K562 (cell line): ENCODE results near the gene RASSF6. TPM values are rescaled to one million over a fixed set of nuclear protein-coding genes. Genes with fewer than 3 reads are reported as not detected.

Experiments
- ATAC-seq: fragments of 200-7000 bp; cut with Tn5 transposase; 3 replicates; pipeline ENCODE4 v1.9.1; 2020; ENCODE audit warnings: moderate library complexity
- BruUV-seq: library from RNA; stranded (reverse); fragments of 400-500 nt; replicated peaks from 2 replicates; lab custom pipeline; 2021; lab: Mats Ljungman, UMichigan
- CTCF ChIA-PET: fragments of 300-600 bp; formaldehyde crosslinking; extraction: SDS; loops from one replicate; lab custom pipeline; 2021; ENCODE audit warnings: low intra/inter-chr PET ratio; lab: Yijun Ruan, JAX
- POLR2A ChIA-PET: fragments of 300-600, 350-650 bp; sonication (Branson Sonifier 250); formaldehyde crosslinking; extraction: SDS; loops from one replicate; lab custom pipeline; 2021; ENCODE audit warnings: antibody characterized with exemption, inconsistent platforms; lab: Yijun Ruan, JAX
- DNase-seq, 4 experiments: peaks; one replicate each; pipeline versions ENCODE4 v3.0.0 to v3.0.0-alpha.2; 2011 to 2018; ENCODE audit warnings: low spot score in 3 of 4, mixed read lengths in 3 of 4; ENCODE audit errors: extremely low read depth in 1 of 4
- FAIRE-seq: peaks from 2 replicates; lab custom pipeline; 2011; peaks lifted over from hg19 to GRCh38; lab: Jason Lieb, UNC
- H2AFZ ChIP-seq: 2 replicates; pipeline ENCODE4 v1.6.0; 2011; ENCODE audit warnings: low read depth, low read length, control low read depth, inconsistent platforms
- H3K27ac ChIP-seq: fragments of 200-600 bp; 3 replicates; pipeline ENCODE4 v1.8.0; 2011; ENCODE audit warnings: low read depth, mild to moderate bottlenecking, control low read depth, inconsistent platforms, low read length, moderate library complexity, mixed read lengths; ENCODE audit errors: extremely low read depth
- H3K27me3 ChIP-seq, 2 experiments: fragments of 300-600 bp in 1 of 2; 2 replicates in 1 of 2; 3 replicates in 1 of 2; pipeline versions ENCODE4 v1.6.0 to v1.8.0; 2011; ENCODE audit warnings: inconsistent platforms in 2 of 2, low read length in 2 of 2, mild to moderate bottlenecking in 1 of 2, mixed read lengths in 1 of 2, moderate library complexity in 1 of 2; ENCODE audit not compliant: control insufficient read depth in 2 of 2, insufficient read depth in 2 of 2
- H3K36me3 ChIP-seq: fragments of 300-600 bp; 3 replicates; pipeline ENCODE4 v1.8.0; 2011; ENCODE audit warnings: mild to moderate bottlenecking, low read length, inconsistent platforms; ENCODE audit not compliant: control insufficient read depth, insufficient read depth
- H3K4me1 ChIP-seq, 2 experiments: fragments of 200-600 bp in 1 of 2; replicated peaks in 1 of 2; 2 replicates in 1 of 2; 3 replicates in 1 of 2; pipeline versions ENCODE4 v1.5.1 to v1.8.0; 2011; ENCODE audit warnings: inconsistent platforms in 2 of 2, low read length in 2 of 2, mild to moderate bottlenecking in 1 of 2, mixed read lengths in 1 of 2, moderate library complexity in 1 of 2; ENCODE audit not compliant: control insufficient read depth in 2 of 2, insufficient read depth in 2 of 2
- H3K4me2 ChIP-seq: 2 replicates; pipeline ENCODE4 v1.6.1; 2011; ENCODE audit warnings: low read length, control low read depth, inconsistent platforms, mixed read lengths; ENCODE audit not compliant: insufficient read depth
- H3K4me3 ChIP-seq: fragments of 200-600 bp; sonication (generic), shearing (Covaris generic); 2 replicates; pipeline ENCODE4 v1.5.1; 2016; ENCODE audit warnings: control low read depth, inconsistent platforms
- H3K79me2 ChIP-seq: fragments of 200-600 bp; 3 replicates; pipeline ENCODE4 v1.8.0; 2011; ENCODE audit warnings: low read length, inconsistent platforms; ENCODE audit not compliant: control insufficient read depth, insufficient read depth
- H3K9ac ChIP-seq, 2 experiments: 2 replicates each; pipeline versions ENCODE4 v1.6.0 to v1.6.1; 2011; ENCODE audit warnings: low read depth in 2 of 2, low read length in 2 of 2, control low read depth in 1 of 2, inconsistent platforms in 1 of 2, mild to moderate bottlenecking in 1 of 2, mixed read lengths in 1 of 2; ENCODE audit not compliant: insufficient read depth in 1 of 2
- H3K9me1 ChIP-seq: one replicate; pipeline ENCODE4 v1.6.0; 2011; ENCODE audit warnings: inconsistent platforms, mild to moderate bottlenecking, low read length, moderate library complexity; ENCODE audit not compliant: control insufficient read depth, insufficient read depth
- H3K9me3 ChIP-seq: replicated peaks from 2 replicates; pipeline ENCODE4 v1.5.1; 2011; ENCODE audit warnings: low read depth, low read length, inconsistent platforms; ENCODE audit not compliant: control insufficient read depth, insufficient read depth
- H4K20me1 ChIP-seq: replicated peaks from 2 replicates; pipeline ENCODE4 v1.6.1; 2011; ENCODE audit warnings: low read length, inconsistent platforms, mixed read lengths; ENCODE audit not compliant: control insufficient read depth, insufficient read depth
- BRF1 ChIP-seq: IDR thresholded peaks from 3 replicates; pipeline ENCODE4 v1.6.1; 2011; ENCODE audit warnings: borderline replicate concordance, mild to moderate bottlenecking; ENCODE audit not compliant: insufficient read length; ENCODE audit errors: extremely low read depth
- ESRRA ChIP-seq: fragments of 450-650 bp; IDR thresholded peaks from 2 replicates; pipeline ENCODE4 v1.6.1; 2014; ENCODE audit warnings: low read depth, mild to moderate bottlenecking, moderate library complexity, borderline replicate concordance
- FOSL1 ChIP-seq: fragments of 200-800 bp; sonication (Bioruptor generic); conservative IDR thresholded peaks from 2 replicates; pipeline ENCODE4 v1.6.1; 2016; ENCODE audit warnings: missing genetic modification characterization, missing compliant biosample characterization
- KLF6 ChIP-seq: fragments of 250-450 bp; sonication (Bioruptor Pico); IDR thresholded peaks from 2 replicates; pipeline ENCODE4 v1.4.0; 2020; ENCODE audit warnings: mild to moderate bottlenecking, moderate library complexity, borderline replicate concordance
- L3MBTL2 ChIP-seq: fragments of 450-650 bp; IDR thresholded peaks from 2 replicates; pipeline ENCODE4 v1.6.1; 2016; ENCODE audit warnings: mild to moderate bottlenecking, moderate library complexity
- NCOA2 ChIP-seq, 2 experiments: fragments of 450-650 bp; IDR thresholded peaks; 2 replicates each; pipeline ENCODE4 v1.6.1; 2018; ENCODE audit warnings: mild to moderate bottlenecking in 2 of 2, moderate library complexity in 1 of 2; ENCODE audit not compliant: partially characterized antibody in 2 of 2
- ZBTB7A ChIP-seq: IDR thresholded peaks from 2 replicates; pipeline ENCODE4 v1.6.1; 2011; ENCODE audit warnings: low read depth, mild to moderate bottlenecking, low read length, moderate library complexity, borderline replicate concordance; ENCODE audit not compliant: control insufficient read depth
- ZNF175 ChIP-seq: fragments of 200-800 bp; sonication (Bioruptor generic); IDR thresholded peaks from 2 replicates; pipeline ENCODE4 v1.6.1; 2016; ENCODE audit warnings: low read depth, mild to moderate bottlenecking, missing genetic modification characterization, missing compliant biosample characterization
- ZNF589 ChIP-seq: fragments of 200-800 bp; sonication (Bioruptor generic); IDR thresholded peaks from 2 replicates; pipeline ENCODE4 v1.6.1; 2016; ENCODE audit warnings: low read depth, missing genetic modification characterization, missing compliant biosample characterization
- WGBS: fragments of 100-300 bp; shearing (Covaris generic); methylation state at CpG from one replicate; pipeline ENCODE4 v1.1.6; 2016; ENCODE audit warnings: low coverage, mixed read lengths; ENCODE audit not compliant: insufficient coverage; ENCODE audit errors: missing lambda C conversion rate; 5-methylcytosine and 5-hydroxymethylcytosine counted together
- in situ Hi-C: fragments of 300-500 bp; cut with MboI; formaldehyde crosslinking; loops from 4 replicates; pipeline ENCODE4 v1.15.0; 2018; ENCODE audit warnings: inconsistent platforms, mixed read lengths
- intact Hi-C: fragments of 100-400 bp; cut with micrococcal nuclease; formaldehyde crosslinking; loops from 2 replicates; pipeline ENCODE4 v1.14.2; 2022
- polyA plus RNA-seq, 8 experiments: library from polyadenylated mRNA; depleted of rRNA in 4 of 8; stranded (reverse) in 5 of 8; unstranded in 3 of 8; fragments of >200 nt; fragmentation: Nextera tagmentation in 2 of 8; fragmentation: Illumina TruSeq in 1 of 8; extraction: Ambion mirVana in 2 of 8; extraction: Trizol in 1 of 8; gene quantifications; 2 replicates each; pipeline versions ENCODE4 v1.2.1 to v1.2.3, GENCODE V29; 2011 to 2014; ENCODE audit warnings: inconsistent platforms in 1 of 8, missing spikeins in 1 of 8
- small RNA-seq: library from RNA; depleted of rRNA; stranded (forward); fragments of <200 nt; gene quantifications from one replicate; pipeline ENCODE3, GENCODE V24; 2014
- total RNA-seq, 7 experiments: library from RNA; depleted of rRNA in 6 of 7; stranded (reverse); fragments of >200 nt in 6 of 7; fragmentation: Illumina TruSeq in 2 of 7; extraction: Trizol in 2 of 7; gene quantifications; 2 replicates each; pipeline versions ENCODE4 v1.2.1 to v1.2.3, GENCODE V29; 2011 to 2021; ENCODE audit warnings: low replicate concordance in 1 of 7
- TF ChIP-seq, protein P1 (sequence below), 2 experiments: IDR thresholded peaks; 2 replicates each; pipeline ENCODE4 v1.6.1; 2011; ENCODE audit warnings: borderline replicate concordance in 1 of 2, control low read depth in 1 of 2, low read depth in 1 of 2, low read length in 1 of 2, mild to moderate bottlenecking in 1 of 2, mixed read lengths in 1 of 2, moderate library complexity in 1 of 2; ENCODE audit not compliant: insufficient read depth in 1 of 2, insufficient read length in 1 of 2, poor library complexity in 1 of 2, severe bottlenecking in 1 of 2; ENCODE audit errors: extremely low read depth in 1 of 2

RASSF6 gene
- total and polyA plus RNA-seq, 9 of the 15 experiments (the other 6 are each of a cell fraction or from before 2014, with no cell fraction given) = under 0.01 to 0.25 (median 0.06) TPM; not detected in 1

- Histone ChIP-seq H3K9ac (no peak overlapping the region), H4K20me1 (no peaks in the 10 kb centered on the region), H2AFZ (no peak overlapping the region), H3K27ac (no peak overlapping the region), H3K4me2 (no peak overlapping the region), H3K4me1 (no peaks in the 10 kb centered on the region), H3K9me1 (no peaks in the 10 kb centered on the region), H3K36me3 (no peaks in the 10 kb centered on the region), H3K27me3 (no peaks in the 10 kb centered on the region), H3K4me3 (no peak overlapping the region), H3K79me2 (no peaks in the 10 kb centered on the region), H3K9me3 (no peaks in the 10 kb centered on the region)
- ATAC-seq = no peak
- in situ Hi-C loops = no loop called here
- no peak for DNase-seq
- WGBS = 5% methylated on average over 2 of the region's 2 CpGs
- TF ChIP-seq, protein P1, sequence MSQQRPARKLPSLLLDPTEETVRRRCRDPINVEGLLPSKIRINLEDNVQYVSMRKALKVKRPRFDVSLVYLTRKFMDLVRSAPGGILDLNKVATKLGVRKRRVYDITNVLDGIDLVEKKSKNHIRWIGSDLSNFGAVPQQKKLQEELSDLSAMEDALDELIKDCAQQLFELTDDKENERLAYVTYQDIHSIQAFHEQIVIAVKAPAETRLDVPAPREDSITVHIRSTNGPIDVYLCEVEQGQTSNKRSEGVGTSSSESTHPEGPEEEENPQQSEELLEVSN (IDR thresholded peaks at IDR 0.05; ENCODE audit: borderline replicate concordance in 1 of 2, extremely low read depth in 1 of 2, insufficient read depth in 1 of 2, insufficient read length in 1 of 2, low read depth in 1 of 2, low read length in 1 of 2, poor library complexity in 1 of 2, severe bottlenecking in 1 of 2) = no peak
- TF ChIP-seq ZNF589 (CRISPR knock-in tag) (no peak), NCOA2 (IDR thresholded peaks at IDR 0.05; ENCODE audit: partially characterized antibody in 2 of 2) (no peak), KLF6 (CRISPR knock-in tag) (no peak), ESRRA (no peak), BRF1 (no peak), L3MBTL2 (no peak), FOSL1 (tag) (no peak), ZBTB7A (no peak), ZNF175 (CRISPR knock-in tag) (no peak)
- intact Hi-C loops = no loop called here
- CTCF ChIA-PET = no interaction called here
- no TSS peak for BruUV-seq
- POLR2A ChIA-PET = no interaction called here
- FAIRE-seq = no peak
These were observed 97.1 kb downstream of the RASSF6 start for GRCh38 chr4:73523126-73523525.

Small RNA genes within 50 kb of the gene (small RNA-seq; reads per million reads assigned to genes)
- gene AC074250.1 = not detected

Other genes starting within 250 kb of the RASSF6 start
- gene ALB, start 216.1 kb downstream of the RASSF6 start, total RNA-seq (2014; rRNA removed) = 0.12 TPM in 1 of 2 replicates, not detected in the other
- gene ALB, start 216.1 kb downstream of the RASSF6 start, total RNA-seq (2014; rRNA removed; fragmentation: Illumina TruSeq; extraction: Trizol) = 0.18 and 0.38 TPM in 2 replicates
- 0.14 and 0.30 TPM in 2 replicates for gene ALB, start 216.1 kb downstream of the RASSF6 start, total RNA-seq (2015; rRNA removed; fragmentation: Illumina TruSeq; extraction: Trizol)
- 18.5 and 24.2 TPM in 2 replicates for gene ALB, start 216.1 kb downstream of the RASSF6 start, total RNA-seq (2021)
- not detected in 2 replicates for gene ALB, start 216.1 kb downstream of the RASSF6 start, polyA plus RNA-seq (2011; rRNA removed)
- gene ALB, start 216.1 kb downstream of the RASSF6 start, polyA plus RNA-seq (2014; fragmentation: Illumina TruSeq; extraction: Trizol) = 0.40 TPM in 1 of 2 replicates, not detected in the other
- gene ALB, start 216.1 kb downstream of the RASSF6 start, polyA plus RNA-seq (2014; fragmentation: Nextera tagmentation; extraction: Ambion mirVana) = under 1 TPM; 0.04 to 0.20 TPM
- 0.07 and 0.37 TPM in 2 replicates for gene ALB, start 216.1 kb downstream of the RASSF6 start, polyA plus RNA-seq (2014; rRNA removed)
- gene AFP, start 184.2 kb downstream of the RASSF6 start, total RNA-seq (2014; rRNA removed) = 2.3 and 3.0 TPM in 2 replicates
- gene AFP, start 184.2 kb downstream of the RASSF6 start, total RNA-seq (2014; rRNA removed; fragmentation: Illumina TruSeq; extraction: Trizol) = 5.4 and 5.5 TPM in 2 replicates
- gene AFP, start 184.2 kb downstream of the RASSF6 start, total RNA-seq (2015; rRNA removed; fragmentation: Illumina TruSeq; extraction: Trizol) = 4.7 and 6.2 TPM in 2 replicates
- 2.8 and 2.9 TPM in 2 replicates for gene AFP, start 184.2 kb downstream of the RASSF6 start, total RNA-seq (2021)
- gene AFP, start 184.2 kb downstream of the RASSF6 start, polyA plus RNA-seq (2011; rRNA removed) = 0.22 and 0.47 TPM in 2 replicates
- 1.8 and 2.5 TPM in 2 replicates for gene AFP, start 184.2 kb downstream of the RASSF6 start, polyA plus RNA-seq (2014; fragmentation: Illumina TruSeq; extraction: Trizol)
- gene AFP, start 184.2 kb downstream of the RASSF6 start, polyA plus RNA-seq (2014; fragmentation: Nextera tagmentation; extraction: Ambion mirVana) = 1 to 10 TPM; 4.6 to 6.0 TPM
- 2.0 and 2.9 TPM in 2 replicates for gene AFP, start 184.2 kb downstream of the RASSF6 start, polyA plus RNA-seq (2014; rRNA removed)
- gene AFM, start 138.7 kb downstream of the RASSF6 start, total RNA-seq (2014; rRNA removed) = not detected in 2 replicates
- gene AFM, start 138.7 kb downstream of the RASSF6 start, total RNA-seq (2014; rRNA removed; fragmentation: Illumina TruSeq; extraction: Trizol) = 0.06 TPM in 1 of 2 replicates, not detected in the other
- gene AFM, start 138.7 kb downstream of the RASSF6 start, total RNA-seq (2015; rRNA removed; fragmentation: Illumina TruSeq; extraction: Trizol) = not detected in 2 replicates
- gene AFM, start 138.7 kb downstream of the RASSF6 start, total RNA-seq (2021) = 0.07 TPM in 1 of 2 replicates, not detected in the other
- gene AFM, start 138.7 kb downstream of the RASSF6 start, polyA plus RNA-seq (2011; rRNA removed) = not detected in 2 replicates
- gene AFM, start 138.7 kb downstream of the RASSF6 start, polyA plus RNA-seq (2014; fragmentation: Illumina TruSeq; extraction: Trizol) = not detected in 2 replicates
- under 1 TPM; 0.10 to 0.15 TPM for gene AFM, start 138.7 kb downstream of the RASSF6 start, polyA plus RNA-seq (2014; fragmentation: Nextera tagmentation; extraction: Ambion mirVana)
- gene AFM, start 138.7 kb downstream of the RASSF6 start, polyA plus RNA-seq (2014; rRNA removed) = 0.13 TPM in 1 of 2 replicates, not detected in the other
- gene CXCL8, start 120.1 kb upstream of the RASSF6 start, total RNA-seq (2014; rRNA removed) = 1.8 and 2.2 TPM in 2 replicates
- 4.8 and 6.2 TPM in 2 replicates for gene CXCL8, start 120.1 kb upstream of the RASSF6 start, total RNA-seq (2014; rRNA removed; fragmentation: Illumina TruSeq; extraction: Trizol)
- gene CXCL8, start 120.1 kb upstream of the RASSF6 start, total RNA-seq (2015; rRNA removed; fragmentation: Illumina TruSeq; extraction: Trizol) = 1.0 and 1.6 TPM in 2 replicates
- 3.2 and 3.3 TPM in 2 replicates for gene CXCL8, start 120.1 kb upstream of the RASSF6 start, total RNA-seq (2021)
- 3.4 and 7.7 TPM in 2 replicates for gene CXCL8, start 120.1 kb upstream of the RASSF6 start, polyA plus RNA-seq (2011; rRNA removed)
- 2.9 and 3.3 TPM in 2 replicates for gene CXCL8, start 120.1 kb upstream of the RASSF6 start, polyA plus RNA-seq (2014; fragmentation: Illumina TruSeq; extraction: Trizol)
- 1 to 10 TPM; 5.8 to 6.9 TPM for gene CXCL8, start 120.1 kb upstream of the RASSF6 start, polyA plus RNA-seq (2014; fragmentation: Nextera tagmentation; extraction: Ambion mirVana)
- gene CXCL8, start 120.1 kb upstream of the RASSF6 start, polyA plus RNA-seq (2014; rRNA removed) = 2.5 and 2.8 TPM in 2 replicates
- gene CXCL6, start 216.2 kb upstream of the RASSF6 start, total RNA-seq (2014; rRNA removed) = not detected in 2 replicates
- gene CXCL6, start 216.2 kb upstream of the RASSF6 start, total RNA-seq (2014; rRNA removed; fragmentation: Illumina TruSeq; extraction: Trizol) = not detected in 2 replicates
- not detected in 2 replicates for gene CXCL6, start 216.2 kb upstream of the RASSF6 start, total RNA-seq (2015; rRNA removed; fragmentation: Illumina TruSeq; extraction: Trizol)
- not detected in 2 replicates for gene CXCL6, start 216.2 kb upstream of the RASSF6 start, total RNA-seq (2021)
- gene CXCL6, start 216.2 kb upstream of the RASSF6 start, polyA plus RNA-seq (2011; rRNA removed) = not detected in 2 replicates
- not detected in 2 replicates for gene CXCL6, start 216.2 kb upstream of the RASSF6 start, polyA plus RNA-seq (2014; fragmentation: Illumina TruSeq; extraction: Trizol)
- not detected for gene CXCL6, start 216.2 kb upstream of the RASSF6 start, polyA plus RNA-seq (2014; fragmentation: Nextera tagmentation; extraction: Ambion mirVana)
- not detected in 2 replicates for gene CXCL6, start 216.2 kb upstream of the RASSF6 start, polyA plus RNA-seq (2014; rRNA removed)
- gene PF4V1, start 232.9 kb upstream of the RASSF6 start, total RNA-seq (2014; rRNA removed) = not detected in 2 replicates
- not detected in 2 replicates for gene PF4V1, start 232.9 kb upstream of the RASSF6 start, total RNA-seq (2014; rRNA removed; fragmentation: Illumina TruSeq; extraction: Trizol)
- gene PF4V1, start 232.9 kb upstream of the RASSF6 start, total RNA-seq (2015; rRNA removed; fragmentation: Illumina TruSeq; extraction: Trizol) = not detected in 2 replicates
- not detected in 2 replicates for gene PF4V1, start 232.9 kb upstream of the RASSF6 start, total RNA-seq (2021)
- gene PF4V1, start 232.9 kb upstream of the RASSF6 start, polyA plus RNA-seq (2011; rRNA removed) = not detected in 2 replicates
- not detected in 2 replicates for gene PF4V1, start 232.9 kb upstream of the RASSF6 start, polyA plus RNA-seq (2014; fragmentation: Illumina TruSeq; extraction: Trizol)
- not detected for gene PF4V1, start 232.9 kb upstream of the RASSF6 start, polyA plus RNA-seq (2014; fragmentation: Nextera tagmentation; extraction: Ambion mirVana)
- gene PF4V1, start 232.9 kb upstream of the RASSF6 start, polyA plus RNA-seq (2014; rRNA removed) = not detected in 2 replicates
- gene CXCL1, start 249.0 kb upstream of the RASSF6 start, total RNA-seq (2014; rRNA removed) = 2.2 TPM in 1 of 2 replicates, not detected in the other
- gene CXCL1, start 249.0 kb upstream of the RASSF6 start, total RNA-seq (2014; rRNA removed; fragmentation: Illumina TruSeq; extraction: Trizol) = 0.22 and 0.29 TPM in 2 replicates
- gene CXCL1, start 249.0 kb upstream of the RASSF6 start, total RNA-seq (2015; rRNA removed; fragmentation: Illumina TruSeq; extraction: Trizol) = not detected in 2 replicates
- gene CXCL1, start 249.0 kb upstream of the RASSF6 start, total RNA-seq (2021) = 0.22 TPM in 1 of 2 replicates, not detected in the other
- 0.20 and 0.71 TPM in 2 replicates for gene CXCL1, start 249.0 kb upstream of the RASSF6 start, polyA plus RNA-seq (2011; rRNA removed)
- 0.25 and 0.34 TPM in 2 replicates for gene CXCL1, start 249.0 kb upstream of the RASSF6 start, polyA plus RNA-seq (2014; fragmentation: Illumina TruSeq; extraction: Trizol)
- under 1 TPM in 1 of 2 experiments, not detected in 1; 0.07 TPM for gene CXCL1, start 249.0 kb upstream of the RASSF6 start, polyA plus RNA-seq (2014; fragmentation: Nextera tagmentation; extraction: Ambion mirVana)
- 0.17 TPM in 1 of 2 replicates, not detected in the other for gene CXCL1, start 249.0 kb upstream of the RASSF6 start, polyA plus RNA-seq (2014; rRNA removed)